B cell (primary cell): Measurements from ENCODE around the gene PPT2. TPM values are rescaled to one million over a fixed set of nuclear protein-coding genes. Genes with fewer than 3 reads are reported as not detected.

ENCODE experiments used
- ATAC-seq: fragments of 200-7000 bp; cut with Tn5 transposase; one replicate; pipeline ENCODE4 v1.10.0; 2021; ENCODE audit warnings: low read depth, mild to moderate bottlenecking, moderate number of reproducible peaks, moderate library complexity
- CTCF ChIA-PET: fragments of 350-600 bp; sonication (Branson Sonifier 250); formaldehyde crosslinking; loops from one replicate; lab custom pipeline; 2021; ENCODE audit warnings: antibody characterized with exemption, inconsistent platforms; lab: Charles Lee
- POLR2A ChIA-PET: fragments of 350-600 bp; sonication (Branson Sonifier 250); formaldehyde crosslinking; loops from one replicate; lab custom pipeline; 2021; ENCODE audit warnings: antibody characterized with exemption; lab: Charles Lee
- DNase-seq: peaks from one replicate; pipeline ENCODE4 v3.0.0; 2013
- H2AFZ ChIP-seq: 2 replicates; pipeline ENCODE4 v1.6.1; 2012; ENCODE audit warnings: mild to moderate bottlenecking, low read depth, low read length; ENCODE audit not compliant: insufficient read depth, poor library complexity, severe bottlenecking
- H3K27ac ChIP-seq, 2 donors: 1 replicate in 1 of 2; 2 replicates in 1 of 2; pipeline ENCODE4 v1.5.1; 2012 to 2013; ENCODE audit warnings: low read length in 2 of 2, mild to moderate bottlenecking in 2 of 2, moderate library complexity in 1 of 2
- H3K27me3 ChIP-seq, 4 experiments: fragments of 200-600 bp in 1 of 4; sonication (generic) in 1 of 4; replicated peaks in 1 of 4; 1 replicate in 2 of 4; 2 replicates in 2 of 4; pipeline versions ENCODE4 v1.6.1 to v1.7.0; 2013 to 2016; ENCODE audit warnings: low read length in 3 of 4, mild to moderate bottlenecking in 2 of 4, mixed read lengths in 1 of 4, moderate library complexity in 1 of 4; ENCODE audit not compliant: insufficient read depth in 4 of 4, control insufficient read depth in 3 of 4; ENCODE audit errors: control extremely low read depth in 1 of 4
- H3K36me3 ChIP-seq, 2 experiments: replicated peaks in 1 of 2; 1 replicate in 1 of 2; 2 replicates in 1 of 2; pipeline versions ENCODE4 v1.6.1 to v1.7.1; 2013; ENCODE audit warnings: low read length in 1 of 2; ENCODE audit not compliant: insufficient read depth in 2 of 2, control insufficient read depth in 1 of 2; ENCODE audit errors: control extremely low read depth in 1 of 2, extremely low read depth in 1 of 2
- H3K4me1 ChIP-seq, 2 donors: fragments of 200-600 bp in 1 of 2; sonication (generic) in 1 of 2; 1 replicate in 1 of 2; 2 replicates in 1 of 2; pipeline versions ENCODE4 v1.5.1 to v1.6.1; 2013 to 2017; ENCODE audit warnings: low read length in 2 of 2; ENCODE audit not compliant: control insufficient read depth in 2 of 2, insufficient read depth in 2 of 2
- H3K4me2 ChIP-seq: replicated peaks from 2 replicates; pipeline ENCODE3; 2012; ENCODE audit warnings: mild to moderate bottlenecking, low read depth, low read length; ENCODE audit not compliant: poor library complexity, severe bottlenecking
- H3K4me3 ChIP-seq, 5 experiments: fragments of 200-600 bp in 1 of 5; sonication (generic) in 1 of 5; 1 replicate in 3 of 5; 2 replicates in 2 of 5; pipeline versions ENCODE4 v1.5.1 to v1.7.0; 2011 to 2016; ENCODE audit warnings: low read length in 4 of 5, mild to moderate bottlenecking in 4 of 5, low read depth in 2 of 5, control low read depth in 1 of 5, moderate library complexity in 1 of 5; ENCODE audit not compliant: insufficient read depth in 1 of 5; ENCODE audit errors: control extremely low read depth in 1 of 5, extremely low read depth in 1 of 5
- H3K79me2 ChIP-seq: fragments of 200-600 bp; sonication (generic); one replicate; pipeline ENCODE4 v1.6.0; 2016; ENCODE audit warnings: low read length; ENCODE audit not compliant: control insufficient read depth, insufficient read depth
- H3K9ac ChIP-seq: fragments of 200-600 bp; sonication (generic); 2 replicates; pipeline ENCODE4 v1.6.1; 2017; ENCODE audit warnings: mild to moderate bottlenecking, low read length, moderate library complexity
- H3K9me3 ChIP-seq, 3 donors: one replicate each; pipeline versions ENCODE4 v1.6.1 to v1.7.1; 2013; ENCODE audit warnings: low read length in 2 of 3; ENCODE audit not compliant: control insufficient read depth in 2 of 3, insufficient read depth in 1 of 3; ENCODE audit errors: control extremely low read depth in 1 of 3
- H4K20me1 ChIP-seq: 2 replicates; pipeline ENCODE4 v1.6.0; 2012; ENCODE audit warnings: mild to moderate bottlenecking, low read length; ENCODE audit not compliant: insufficient read depth, control insufficient read depth, poor library complexity, severe bottlenecking
- H3K27ac Mint-ChIP-seq: one replicate; pipeline ENCODE4 v1.8.0; 2021; ENCODE audit warnings: mixed read lengths
- H3K27me3 Mint-ChIP-seq: one replicate; pipeline ENCODE4 v1.8.0; 2021; ENCODE audit warnings: mixed read lengths
- H3K4me1 Mint-ChIP-seq: one replicate; pipeline ENCODE4 v1.8.0; 2021; ENCODE audit warnings: mixed read lengths
- H3K4me3 Mint-ChIP-seq: one replicate; pipeline ENCODE4 v1.8.0; 2021; ENCODE audit warnings: mixed read lengths
- H3K9me3 Mint-ChIP-seq: one replicate; pipeline ENCODE4 v1.8.0; 2022; ENCODE audit warnings: mixed read lengths; ENCODE audit not compliant: insufficient read depth
- CTCF ChIP-seq: fragments of 200-600 bp; IDR thresholded peaks from one replicate; pipeline ENCODE4 v1.8.0; 2022; ENCODE audit warnings: antibody characterized with exemption, mild to moderate bottlenecking
- EZH2 ChIP-seq: IDR thresholded peaks from 2 replicates; pipeline ENCODE4 v1.6.1; 2012; ENCODE audit warnings: borderline replicate concordance, low read depth, mild to moderate bottlenecking, moderate library complexity, low read length; ENCODE audit not compliant: insufficient read depth, poor library complexity, severe bottlenecking
- WGBS: methylation state at CpG from one replicate; pipeline ENCODE4 v1.1.5; 2013; ENCODE audit warnings: missing lambda C conversion rate; ENCODE audit not compliant: insufficient coverage; 5-methylcytosine and 5-hydroxymethylcytosine counted together
- intact Hi-C: fragments of 100-400 bp; cut with micrococcal nuclease; formaldehyde crosslinking; loops from one replicate; pipeline ENCODE4 v1.10.0; 2022
- polyA plus RNA-seq: library from polyadenylated mRNA; depleted of rRNA; stranded (reverse); fragments of >200 nt; gene quantifications from 2 replicates; pipeline ENCODE4 v1.2.3, GENCODE V29; 2012
- total RNA-seq, 2 donors: library from RNA; stranded (reverse); fragments of 120-200 nt in 1 of 2; gene quantifications; 1 replicate in 1 of 2; 2 replicates in 1 of 2; pipeline versions ENCODE4 v1.2.3 to v1.2.4, GENCODE V29; 2013 to 2022

The PPT2 gene
- total and polyA plus RNA-seq, 2 donors (not counting 1 experiment from before 2014, with no cell fraction given), result 1.2 to 4.2 TPM

DNA sequence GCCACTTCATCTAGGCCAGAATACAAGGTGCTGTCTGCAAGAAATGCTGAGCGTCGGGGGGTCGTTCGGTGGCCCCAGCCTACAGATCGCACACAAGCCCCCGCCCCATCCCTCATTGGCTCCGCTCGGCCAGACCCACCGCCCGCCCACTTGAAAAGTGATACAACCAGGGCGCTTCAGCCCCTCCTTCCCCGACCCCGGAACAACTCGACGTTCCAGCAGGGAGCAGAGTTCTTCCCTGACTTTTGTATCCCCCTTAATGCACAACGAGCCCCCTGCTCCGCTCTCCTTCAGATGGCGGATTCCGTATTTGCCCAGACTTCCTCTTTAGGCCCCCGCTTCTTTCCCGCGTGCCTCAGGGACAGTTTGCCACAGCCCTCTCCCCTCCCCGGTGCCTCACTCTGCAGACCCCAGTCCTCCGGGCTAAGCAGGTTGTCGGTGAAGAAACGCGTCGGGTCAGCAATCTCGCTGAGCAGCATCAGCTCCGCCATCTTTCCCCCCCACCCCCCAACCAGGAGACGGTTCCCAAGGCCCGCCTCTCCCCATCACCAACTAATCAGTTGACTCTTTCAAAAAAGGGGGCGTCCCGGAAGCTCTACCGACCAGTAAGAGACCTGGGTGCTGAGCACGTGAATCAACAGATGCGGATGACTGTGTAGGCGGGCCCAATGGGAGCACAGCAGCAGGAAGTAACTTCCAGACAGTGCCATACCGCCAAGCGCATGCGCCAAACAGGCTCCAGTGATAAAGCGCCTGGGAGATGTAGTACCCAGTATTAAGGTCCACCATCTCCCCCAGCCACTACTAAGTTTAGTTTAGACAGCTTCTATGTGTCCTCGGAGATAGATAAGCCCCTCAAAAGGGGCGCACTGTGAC, 26.0 kb upstream of the PPT2 start, which contains the start of gene ATF6B:
ATF6B (minus strand) TSS at position 530 of the 876 bp plus-strand sequence; CDS start at position 491, 39 bp downstream.
- Histone ChIP-seq H3K4me3 (peak within 1 kb of the TSS; percentile 82 to 100 (median 99)), H3K4me2 (peak within 1 kb of the TSS; percentile 86), H2AFZ (peak within 1 kb of the TSS; percentile 90), H4K20me1 (peaks cover 9% of the 10 kb centered on the region), H3K27me3 (no peaks in the 10 kb centered on the region), H3K9ac (peak within 1 kb of the TSS; percentile 92), H3K79me2 (peaks cover 50% of the 10 kb centered on the region), H3K9me3 (peaks cover 0 to 2% (median 0%) of the 10 kb centered on the region in 3 donors), H3K4me1 (peaks cover 26 to 36% of the 10 kb centered on the region in 2 donors), H3K27ac (peak within 1 kb of the TSS; percentile 62 to 91), H3K36me3 (peaks cover 7 to 39% of the 10 kb centered on the region in 2 experiments)
- TF ChIP-seq EZH2 (no peak), CTCF (no peak)
- ChIA-PET CTCF (interaction anchor here (0.6 to 4.8 kb wide), 12 partner anchors 8 to 1494 kb away, joined by 3 to 40 read pairs (median 3); partner anchors contain the start of genes GPSM3 and LY6G5C), POLR2A (interaction anchor here (0.5 to 2.0 kb wide), 9 partner anchors 14 to 766 kb away, joined by 3 to 15 read pairs (median 5); partner anchors contain the start of genes DXO, GPSM3 and PBX2)
- peak; percentile 92 for ATAC-seq
- under 1% methylated on average over 44 of the region's 44 CpGs for WGBS
- Mint-ChIP-seq H3K27ac (peak within 1 kb of the TSS; percentile 95), H3K4me3 (peak within 1 kb of the TSS; percentile 98), H3K9me3 (no peaks in the 10 kb centered on the region), H3K4me1 (peaks cover 48% of the 10 kb centered on the region), H3K27me3 (no peaks in the 10 kb centered on the region)
- intact Hi-C loops, result loop anchor here (1.0 to 10.0 kb wide), 2 partner anchors 50 to 667 kb away; partner anchors contain the start of gene RNF5
- peak; percentile 98 for DNase-seq
